Activated T-helper 1 cell treated with anti-CD3 and anti-CD28 coated beads, Interleukin-12 subunit alpha, Interleukin-12 subunit beta, Interleukin-2, Interleukin-4 antibody, amounts not matched to agents 30 ng/mL and 10 ng/mL and 1 ng/mL, durations not matched to agents 14 hours and 24 hours and 36 hours (primary cell): ENCODE results near the gene ZBTB40. TPM values are rescaled to one million over a fixed set of nuclear protein-coding genes. Genes with fewer than 3 reads are reported as not detected.

Experiments used
- DNase-seq: peaks from one replicate; pipeline ENCODE4 v3.0.0; 2021; ENCODE audit warnings: low spot score
- H3K27ac Mint-ChIP-seq: one replicate; pipeline ENCODE4 v1.8.0; 2021; ENCODE audit warnings: mild to moderate bottlenecking, mixed read lengths
- H3K27me3 Mint-ChIP-seq: one replicate; pipeline ENCODE4 v1.8.0; 2022; ENCODE audit warnings: mild to moderate bottlenecking, moderate library complexity, mixed read lengths; ENCODE audit not compliant: insufficient read depth
- H3K36me3 Mint-ChIP-seq: one replicate; pipeline ENCODE4 v1.8.0; 2021; ENCODE audit warnings: low read depth, mixed read lengths
- H3K4me1 Mint-ChIP-seq: one replicate; pipeline ENCODE4 v1.8.0; 2021; ENCODE audit warnings: low read depth, mixed read lengths
- H3K4me3 Mint-ChIP-seq: one replicate; pipeline ENCODE4 v1.8.0; 2021; ENCODE audit warnings: mild to moderate bottlenecking, moderate library complexity, mixed read lengths
- H3K9me3 Mint-ChIP-seq: one replicate; pipeline ENCODE4 v1.8.0; 2021; ENCODE audit warnings: mixed read lengths
- intact Hi-C: fragments of 100-400 bp; cut with micrococcal nuclease; formaldehyde crosslinking; loops from one replicate; pipeline ENCODE4 v1.15.1; 2024
- total RNA-seq: library from RNA; stranded (reverse); gene quantifications from 2 replicates; pipeline ENCODE4 v1.2.3, GENCODE V29; 2022

ZBTB40 gene
- total RNA-seq, 1 donor from 2014 or later, result 19.5 TPM

- Mint-ChIP-seq H3K9me3 (no peaks in the 10 kb centered on the region), H3K27me3 (peaks cover 1% of the 10 kb centered on the region), H3K4me3 (no peak overlapping the region), H3K36me3 (no peaks in the 10 kb centered on the region), H3K27ac (no peak overlapping the region), H3K4me1 (peaks cover 5% of the 10 kb centered on the region)
- no peak for DNase-seq
- intact Hi-C loops, result no loop called here
These were observed 88.0 kb downstream of the ZBTB40 start for GRCh38 chr1:22539510-22540118.

GRCh38 chr1:22540337-22540736 is 88.7 kb downstream of the ZBTB40 start:
- Mint-ChIP-seq H3K9me3 (no peaks in the 10 kb centered on the region), H3K36me3 (no peaks in the 10 kb centered on the region), H3K27me3 (peaks cover 1% of the 10 kb centered on the region), H3K27ac (no peak overlapping the region), H3K4me3 (no peak overlapping the region), H3K4me1 (peaks cover 5% of the 10 kb centered on the region)
- no peak for DNase-seq
- intact Hi-C loops, result no loop called here

GRCh38 chr1:22542886-22543285 is 91.2 kb downstream of the ZBTB40 start:
- DNase-seq, result no peak
- Mint-ChIP-seq H3K36me3 (no peaks in the 10 kb centered on the region), H3K27ac (no peak overlapping the region), H3K4me3 (no peak overlapping the region), H3K9me3 (no peaks in the 10 kb centered on the region), H3K27me3 (peaks cover 8% of the 10 kb centered on the region), H3K4me1 (peaks cover 5% of the 10 kb centered on the region)
- intact Hi-C loops, result no loop called here

GRCh38 chr1:22543679-22544078 is 92.0 kb downstream of the ZBTB40 start:
- H3K27ac Mint-ChIP-seq, result no peak overlapping the region
- no peaks in the 10 kb centered on the region for H3K9me3 Mint-ChIP-seq
- H3K27me3 Mint-ChIP-seq, result peaks cover 10% of the 10 kb centered on the region
- intact Hi-C loops, result no loop called here
- no peak overlapping the region for H3K4me3 Mint-ChIP-seq
- H3K4me1 Mint-ChIP-seq, result peaks cover 5% of the 10 kb centered on the region
- no peak for DNase-seq
- no peaks in the 10 kb centered on the region for H3K36me3 Mint-ChIP-seq

GRCh38 chr1:22544606-22545005 is 93.0 kb downstream of the ZBTB40 start:
- no peak for DNase-seq
- Mint-ChIP-seq H3K27me3 (peaks cover 16% of the 10 kb centered on the region), H3K9me3 (no peaks in the 10 kb centered on the region), H3K4me3 (no peak overlapping the region), H3K4me1 (peaks cover under 1% of the 10 kb centered on the region), H3K27ac (no peak overlapping the region), H3K36me3 (no peaks in the 10 kb centered on the region)
- intact Hi-C loops, result no loop called here

GRCh38 chr1:22545141-22545540 is 93.5 kb downstream of the ZBTB40 start:
- no peak overlapping the region for H3K27ac Mint-ChIP-seq
- intact Hi-C loops, result no loop called here
- no peaks in the 10 kb centered on the region for H3K36me3 Mint-ChIP-seq
- no peak overlapping the region for H3K4me3 Mint-ChIP-seq
- DNase-seq, result no peak
- H3K9me3 Mint-ChIP-seq, result no peaks in the 10 kb centered on the region
- H3K27me3 Mint-ChIP-seq, result peaks cover 17% of the 10 kb centered on the region
- no peaks in the 10 kb centered on the region for H3K4me1 Mint-ChIP-seq

- H3K36me3 Mint-ChIP-seq, result no peaks in the 10 kb centered on the region
- H3K27ac Mint-ChIP-seq, result no peak overlapping the region
- intact Hi-C loops, result no loop called here
- no peaks in the 10 kb centered on the region for H3K4me1 Mint-ChIP-seq
- no peaks in the 10 kb centered on the region for H3K9me3 Mint-ChIP-seq
- no peak overlapping the region for H3K4me3 Mint-ChIP-seq
- peaks cover 19% of the 10 kb centered on the region for H3K27me3 Mint-ChIP-seq
- DNase-seq, result no peak
These were observed 95.7 kb downstream of the ZBTB40 start for GRCh38 chr1:22547186-22547817.

- peaks cover 19% of the 10 kb centered on the region for H3K27me3 Mint-ChIP-seq
- H3K27ac Mint-ChIP-seq, result no peak overlapping the region
- no peaks in the 10 kb centered on the region for H3K4me1 Mint-ChIP-seq
- H3K36me3 Mint-ChIP-seq, result no peaks in the 10 kb centered on the region
- H3K4me3 Mint-ChIP-seq, result no peak overlapping the region
- no peaks in the 10 kb centered on the region for H3K9me3 Mint-ChIP-seq
- intact Hi-C loops, result no loop called here
- no peak for DNase-seq
These were observed 96.3 kb downstream of the ZBTB40 start for GRCh38 chr1:22547818-22548462.

- H3K36me3 Mint-ChIP-seq, result no peaks in the 10 kb centered on the region
- H3K4me3 Mint-ChIP-seq, result no peak overlapping the region
- peaks cover 3% of the 10 kb centered on the region for H3K4me1 Mint-ChIP-seq
- H3K27ac Mint-ChIP-seq, result no peak overlapping the region
- no peak for DNase-seq
- peaks cover 23% of the 10 kb centered on the region for H3K27me3 Mint-ChIP-seq
- H3K9me3 Mint-ChIP-seq, result no peaks in the 10 kb centered on the region
- intact Hi-C loops, result no loop called here
These were observed 98.4 kb downstream of the ZBTB40 start for GRCh38 chr1:22550021-22550420.

- H3K9me3 Mint-ChIP-seq, result no peaks in the 10 kb centered on the region
- H3K4me3 Mint-ChIP-seq, result no peak overlapping the region
- intact Hi-C loops, result no loop called here
- no peak for DNase-seq
- H3K4me1 Mint-ChIP-seq, result peaks cover 5% of the 10 kb centered on the region
- no peaks in the 10 kb centered on the region for H3K36me3 Mint-ChIP-seq
- H3K27ac Mint-ChIP-seq, result no peak overlapping the region
- peaks cover 29% of the 10 kb centered on the region for H3K27me3 Mint-ChIP-seq
These were observed 99.9 kb downstream of the ZBTB40 start for GRCh38 chr1:22551591-22551990.

- Mint-ChIP-seq H3K27me3 (peaks cover 31% of the 10 kb centered on the region), H3K4me3 (no peak overlapping the region), H3K9me3 (no peaks in the 10 kb centered on the region), H3K36me3 (no peaks in the 10 kb centered on the region), H3K4me1 (peaks cover 5% of the 10 kb centered on the region), H3K27ac (no peak overlapping the region)
- intact Hi-C loops, result no loop called here
- no peak for DNase-seq
These were observed 100.4 kb downstream of the ZBTB40 start for GRCh38 chr1:22552021-22552420.

GRCh38 chr1:22553104-22553880 is 101.6 kb downstream of the ZBTB40 start:
- no peak overlapping the region for H3K4me3 Mint-ChIP-seq
- intact Hi-C loops, result no loop called here
- DNase-seq, result no peak
- H3K27ac Mint-ChIP-seq, result no peak overlapping the region
- H3K27me3 Mint-ChIP-seq, result peaks cover 32% of the 10 kb centered on the region
- no peaks in the 10 kb centered on the region for H3K36me3 Mint-ChIP-seq
- H3K4me1 Mint-ChIP-seq, result peaks cover 5% of the 10 kb centered on the region
- H3K9me3 Mint-ChIP-seq, result no peaks in the 10 kb centered on the region

- DNase-seq, result no peak
- H3K27ac Mint-ChIP-seq, result no peak overlapping the region
- H3K27me3 Mint-ChIP-seq, result peaks cover 31% of the 10 kb centered on the region
- peaks cover 5% of the 10 kb centered on the region for H3K4me1 Mint-ChIP-seq
- no peaks in the 10 kb centered on the region for H3K36me3 Mint-ChIP-seq
- no peak overlapping the region for H3K4me3 Mint-ChIP-seq
- intact Hi-C loops, result no loop called here
- no peaks in the 10 kb centered on the region for H3K9me3 Mint-ChIP-seq
These were observed 102.4 kb downstream of the ZBTB40 start for GRCh38 chr1:22553991-22554522.
